Testis (tissue), 2 donors: Measurements from ENCODE around the gene SH3TC1.

Experiments used
- CTCF ChIP-seq, 3 experiments: fragments of 450-650 bp in 2 of 3; fragments of 200-600 bp in 1 of 3; sonication (generic) in 1 of 3; IDR thresholded peaks; one replicate each; pipeline ENCODE4 v1.5.1; 2016 to 2019; ENCODE audit warnings: antibody characterized with exemption in 3 of 3, mild to moderate bottlenecking in 2 of 3, moderate library complexity in 1 of 3
- POLR2A ChIP-seq: fragments of 450-650 bp; IDR thresholded peaks from one replicate; pipeline ENCODE4 v1.6.1; 2017; ENCODE audit warnings: antibody characterized with exemption, mild to moderate bottlenecking, moderate library complexity

GRCh38 chr4:8290701-8290970 is 91.5 kb downstream of the SH3TC1 start:
- TF ChIP-seq CTCF (IDR thresholded peaks at IDR 0.05): no peak
- TF ChIP-seq POLR2A: no peak
